ENCODE results near the gene RCOR1. TPM values are rescaled to one million over a fixed set of nuclear protein-coding genes. Genes with fewer than 3 reads are reported as not detected.

The RCOR1 gene
- total and polyA plus RNA-seq, 7 experiments from 2014 or later = 0.63 to 34.4 (median 19.6) TPM

DNA sequence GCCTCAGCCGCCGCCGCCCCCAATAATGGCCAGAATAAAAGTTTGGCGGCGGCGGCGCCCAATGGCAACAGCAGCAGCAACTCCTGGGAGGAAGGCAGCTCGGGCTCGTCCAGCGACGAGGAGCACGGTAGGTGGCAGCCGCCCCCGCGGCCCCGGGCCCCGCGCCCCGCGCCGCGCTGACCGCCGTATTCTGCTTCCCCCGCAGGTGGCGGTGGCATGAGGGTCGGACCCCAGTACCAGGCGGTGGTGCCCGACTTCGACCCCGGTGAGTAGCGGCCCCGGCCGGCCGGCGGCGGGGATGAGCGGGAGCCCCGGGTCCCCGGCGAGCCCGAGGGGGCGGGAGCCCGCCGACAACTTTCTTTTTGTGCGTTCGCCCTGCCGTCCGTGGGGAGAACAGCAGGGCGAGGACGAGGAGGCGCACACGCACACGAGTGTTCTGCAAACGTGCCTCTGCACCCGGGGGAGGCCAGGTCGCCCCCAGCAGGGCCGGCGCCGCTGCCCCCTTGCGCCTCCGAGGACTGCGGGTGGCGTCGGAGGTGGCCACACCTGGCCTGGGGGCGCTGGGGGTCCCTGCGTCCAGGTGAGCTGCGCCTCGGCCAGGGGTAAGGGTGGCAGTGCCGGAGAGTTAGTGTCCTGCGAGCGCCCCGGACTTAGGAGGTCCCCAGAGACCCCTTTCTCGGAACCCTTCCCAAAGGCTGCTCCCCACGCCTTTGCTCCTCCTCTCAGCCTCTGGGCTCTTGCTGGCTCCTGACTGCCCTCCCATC, 794 bp downstream of the RCOR1 start:
- H3K36me3 Mint-ChIP-seq = no peaks in the 10 kb centered on the region
- Histone ChIP-seq H3K4me3 (ENCODE audit: low read length) (peak overlapping the region; percentile 43), H3K36me3 (ENCODE audit: control insufficient read depth in 2 of 3, insufficient read depth in 3 of 3, low read length in 3 of 3) (no peaks in the 10 kb centered on the region), H3K27me3 (ENCODE audit: control insufficient read depth in 2 of 2, insufficient read depth in 2 of 2, low read length in 2 of 2) (no peaks in the 10 kb centered on the region), H3K4me1 (ENCODE audit: control insufficient read depth in 2 of 2, insufficient read depth in 2 of 2, low read length in 2 of 2) (peaks cover 10 to 12% of the 10 kb centered on the region in 2 donors), H3K27ac (ENCODE audit: low read depth, low read length) (peak overlapping the region; percentile 89), H3K9me3 (ENCODE audit: control insufficient read depth in 2 of 3, low read length in 3 of 3) (no peaks in the 10 kb centered on the region)
- peak overlapping the region; percentile 74 to 95 (median 84) for H3K4me3 Mint-ChIP-seq
- intact Hi-C loops (cut with micrococcal nuclease) = loop anchor here (1.0 to 10.0 kb wide), 10 partner anchors 24 to 794 kb away; partner anchors contain the start of genes MARK3 (in 2 of the 2), EIF5 (in 1 of the 2), EXOC3L4 (in 1 of the 2) and HSP90AA1 (in 1 of the 2)
- H3K4me1 Mint-ChIP-seq = peaks cover 15 to 34% (median 24%) of the 10 kb centered on the region in 7 donors
- no peaks in the 10 kb centered on the region for H3K9me3 Mint-ChIP-seq
- peak overlapping the region; percentile 43 to 93 (median 84) for H3K27ac Mint-ChIP-seq
- peaks cover 0 to 15% (median 0%) of the 10 kb centered on the region in 5 donors for H3K27me3 Mint-ChIP-seq
- ChIA-PET POLR2A (no interaction called here), CTCF (interaction anchor here (1.5 kb wide), 1 partner anchor 73 kb away, joined by 3 read pairs; no protein-coding TSS in a partner anchor)
- DNase-seq (peak; percentile 52 to 73 (median 68)), ATAC-seq (peak; percentile 18)

DNA sequence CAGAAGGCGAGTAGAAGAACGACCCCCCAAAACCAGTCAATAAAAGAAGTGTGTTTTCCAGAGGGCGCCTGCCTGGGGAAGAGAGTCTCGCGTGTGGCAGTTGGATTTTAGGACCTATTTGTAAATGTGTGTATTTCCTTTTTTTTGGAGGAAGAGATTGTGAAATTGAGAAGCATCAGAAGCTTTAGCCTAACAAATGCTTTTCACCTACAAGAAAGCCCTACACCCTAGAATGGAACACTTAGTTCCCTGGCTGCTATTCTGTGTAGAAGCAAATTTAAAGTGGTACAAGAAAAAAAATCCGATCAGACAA, 1.3 kb downstream of the RCOR1 start:
- no peak for DNase-seq
- intact Hi-C loops (cut with micrococcal nuclease) = loop anchor here (1.0 to 10.0 kb wide), 12 partner anchors 25 to 794 kb away; partner anchors contain the start of genes MARK3 (in 2 of the 2), TRAF3 (in 2 of the 2), EIF5 (in 1 of the 2) and EXOC3L4 (in 1 of the 2)
- Mint-ChIP-seq H3K27ac (peak overlapping the region; percentile 43 to 93 (median 84)), H3K27me3 (peaks cover 0 to 14% (median 0%) of the 10 kb centered on the region in 5 donors), H3K9me3 (no peaks in the 10 kb centered on the region), H3K4me1 (peaks cover 15 to 34% (median 26%) of the 10 kb centered on the region in 7 donors), H3K36me3 (peaks cover 0 to under 1% (median 0%) of the 10 kb centered on the region in 5 donors), H3K4me3 (peak overlapping the region; percentile 74 to 95 (median 84))
- ATAC-seq = no peak
- peak overlapping the region; percentile 43 for H3K4me3 ChIP-seq (ENCODE audit: low read length)
- H3K9me3 ChIP-seq (ENCODE audit: control insufficient read depth in 2 of 3, low read length in 3 of 3) = no peaks in the 10 kb centered on the region
- H3K36me3 ChIP-seq (ENCODE audit: control insufficient read depth in 2 of 3, insufficient read depth in 3 of 3, low read length in 3 of 3) = no peaks in the 10 kb centered on the region
- H3K27me3 ChIP-seq (ENCODE audit: control insufficient read depth in 2 of 2, insufficient read depth in 2 of 2, low read length in 2 of 2) = no peaks in the 10 kb centered on the region
- POLR2A ChIA-PET = interaction anchor here (0.7 to 0.8 kb wide), 3 partner anchors 8 to 77 kb away, joined by 4 to 5 read pairs (median 5); no protein-coding TSS in a partner anchor
- CTCF ChIA-PET = interaction anchor here (0.7 to 1.5 kb wide), 7 partner anchors 31 to 455 kb away, joined by 3 to 5 read pairs (median 3); no protein-coding TSS in a partner anchor
- H3K4me1 ChIP-seq (ENCODE audit: control insufficient read depth in 2 of 2, insufficient read depth in 2 of 2, low read length in 2 of 2) = peaks cover 10 to 12% of the 10 kb centered on the region in 2 donors
- peak overlapping the region; percentile 89 for H3K27ac ChIP-seq (ENCODE audit: low read depth, low read length)

DNA sequence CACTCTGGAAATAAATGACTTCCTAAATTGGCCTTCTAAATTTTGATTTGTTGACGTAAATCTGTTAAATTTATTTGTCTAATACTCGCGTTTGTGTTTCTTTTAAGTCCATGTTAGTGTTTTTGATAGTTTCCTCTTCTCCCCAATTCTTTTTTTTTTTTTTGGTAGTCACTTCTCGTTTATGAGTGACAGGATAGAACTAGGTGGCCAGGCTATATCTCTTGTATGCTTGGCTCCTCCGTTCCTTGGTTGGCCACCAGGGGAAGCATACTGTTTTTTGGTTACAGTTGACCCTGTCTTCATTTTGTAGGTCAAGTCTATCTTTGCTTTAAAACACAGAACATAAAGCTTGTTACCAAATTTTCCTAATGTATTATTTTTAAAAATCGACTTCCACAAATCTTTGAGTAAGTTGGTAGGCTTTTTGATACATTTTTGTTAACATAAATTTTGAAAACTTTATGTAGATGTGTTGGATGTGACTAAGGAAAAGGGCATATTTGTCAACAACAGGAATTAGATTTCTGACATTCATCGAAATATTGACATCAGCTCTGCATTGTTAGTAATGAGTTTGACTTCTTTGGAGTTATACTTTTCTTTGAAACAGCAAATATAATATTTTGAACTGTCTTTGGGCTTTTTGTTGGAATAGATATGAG, 2.2 kb downstream of the RCOR1 start:
- no peaks in the 10 kb centered on the region for H3K27me3 ChIP-seq (ENCODE audit: control insufficient read depth in 2 of 2, insufficient read depth in 2 of 2, low read length in 2 of 2)
- Mint-ChIP-seq H3K9me3 (no peaks in the 10 kb centered on the region), H3K27ac (peak overlapping the region; percentile 1 to 93 (median 84)), H3K4me3 (peak overlapping the region; percentile 74 to 95 (median 84)), H3K36me3 (peaks cover 0 to 4% (median 0%) of the 10 kb centered on the region in 5 donors), H3K4me1 (peaks cover 15 to 42% (median 35%) of the 10 kb centered on the region in 7 donors), H3K27me3 (peaks cover 0 to 7% (median 0%) of the 10 kb centered on the region in 5 donors)
- ATAC-seq (no peak), DNase-seq (peak in 7 of 9 donors; percentile 28 to 48 (median 34))
- POLR2A ChIA-PET = interaction anchor here (0.5 to 1.2 kb wide), 5 partner anchors 9 to 832 kb away, joined by 3 to 6 read pairs (median 5); no protein-coding TSS in a partner anchor
- H3K4me3 ChIP-seq (ENCODE audit: low read length) = peak overlapping the region; percentile 14
- CTCF ChIA-PET = interaction anchor here (0.7 to 1.5 kb wide), 10 partner anchors 10 to 456 kb away, joined by 3 to 6 read pairs (median 4); no protein-coding TSS in a partner anchor
- intact Hi-C loops (cut with micrococcal nuclease) = loop anchor here (1.0 to 10.0 kb wide), 9 partner anchors 70 to 793 kb away; partner anchors contain the start of genes MARK3 (in 2 of the 2), EIF5 (in 1 of the 2), EXOC3L4 (in 1 of the 2) and TRAF3 (in 1 of the 2)
- H3K36me3 ChIP-seq (ENCODE audit: control insufficient read depth in 2 of 3, insufficient read depth in 3 of 3, low read length in 3 of 3) = no peaks in the 10 kb centered on the region
- H3K4me1 ChIP-seq (ENCODE audit: control insufficient read depth in 2 of 2, insufficient read depth in 2 of 2, low read length in 2 of 2) = peaks cover 10 to 12% of the 10 kb centered on the region in 2 donors
- no peak overlapping the region for H3K27ac ChIP-seq (ENCODE audit: low read depth, low read length)
- no peaks in the 10 kb centered on the region for H3K9me3 ChIP-seq (ENCODE audit: control insufficient read depth in 2 of 3, low read length in 3 of 3)

DNA sequence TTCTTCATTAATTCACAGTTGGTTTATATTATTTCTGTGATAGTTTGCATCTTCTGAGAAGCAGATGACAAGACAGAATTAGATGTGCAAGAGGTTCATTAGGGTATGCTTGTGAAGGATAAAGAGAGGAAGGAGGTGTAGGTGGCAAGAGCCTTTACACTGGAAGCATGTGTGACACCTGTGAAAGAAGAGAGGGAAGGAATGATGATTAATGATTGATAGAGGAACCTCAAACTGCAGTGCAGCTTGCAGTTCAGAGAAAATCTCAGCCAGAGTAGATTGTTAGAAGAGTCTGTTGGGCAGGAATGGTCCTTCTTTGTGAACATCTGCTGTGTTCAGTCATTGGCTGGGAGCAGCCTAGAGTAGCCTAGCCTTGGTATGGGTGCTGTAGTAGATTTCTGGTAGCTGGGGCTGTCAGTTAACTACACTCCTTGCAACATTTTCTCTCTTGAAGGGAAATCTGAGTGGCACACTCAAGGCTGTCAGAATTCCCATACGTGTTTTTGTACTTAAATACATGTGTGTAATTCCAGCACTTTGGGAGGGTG, 9.0 kb downstream of the RCOR1 start:
- ChIA-PET CTCF (no interaction called here), POLR2A (interaction anchor here (0.9 kb wide), 1 partner anchor 116 kb away, joined by 3 read pairs; no protein-coding TSS in a partner anchor)
- H3K9me3 Mint-ChIP-seq = no peaks in the 10 kb centered on the region

DNA sequence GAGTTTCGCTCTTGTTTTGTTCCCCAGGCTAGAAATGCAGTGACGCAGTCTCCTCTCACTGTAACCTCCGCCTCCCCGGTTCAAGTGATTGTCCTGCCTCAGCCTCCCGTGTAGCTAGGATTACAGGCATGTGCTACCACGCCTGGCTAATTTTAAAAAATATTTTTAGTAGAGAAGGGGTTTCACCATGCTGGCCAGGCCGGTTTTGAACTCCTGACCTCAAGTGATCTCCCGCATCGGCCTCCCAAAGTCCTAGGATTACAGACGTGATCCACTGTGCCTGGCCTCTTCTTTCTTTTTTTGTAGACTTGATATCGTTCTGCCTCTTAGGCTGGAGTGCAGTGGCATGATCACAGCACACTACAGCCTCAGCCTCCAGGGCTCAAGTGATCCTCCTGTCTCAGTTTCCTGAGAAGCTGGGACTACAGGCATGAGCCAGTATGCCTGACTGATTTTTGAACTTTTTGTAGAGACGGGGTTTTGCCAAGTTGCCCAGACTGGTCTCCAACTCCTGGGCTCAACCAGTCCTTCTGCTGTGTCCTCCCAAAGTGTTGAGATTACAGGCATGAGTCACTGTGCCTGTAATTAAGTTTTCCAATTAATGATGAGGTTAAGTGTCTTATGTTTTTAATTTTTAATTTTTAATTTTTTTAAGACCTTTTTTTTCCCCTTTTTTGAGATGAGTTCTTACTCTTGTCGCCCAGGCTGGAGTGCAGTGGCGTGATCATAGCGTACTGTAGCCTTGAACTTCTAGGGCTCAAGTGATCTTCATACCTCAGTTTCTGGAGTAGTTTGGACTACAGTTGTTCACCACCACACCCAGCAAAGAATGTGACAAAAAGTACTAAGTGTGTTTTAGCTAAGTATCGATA, 10.2 kb downstream of the RCOR1 start:
- Mint-ChIP-seq H3K9me3 (no peaks in the 10 kb centered on the region), H3K36me3 (peaks cover 4 to 15% (median 5%) of the 10 kb centered on the region in 5 donors), H3K27ac (peak overlapping the region in 3 of 9 donors; percentile 28 to 41 (median 40)), H3K27me3 (no peaks in the 10 kb centered on the region), H3K4me1 (peaks cover 32 to 68% (median 53%) of the 10 kb centered on the region in 7 donors), H3K4me3 (peak overlapping the region in 3 of 10 donors; percentile 42 to 60 (median 56))
- DNase-seq = no peak
- POLR2A ChIA-PET = no interaction called here
- no peaks in the 10 kb centered on the region for H3K36me3 ChIP-seq (ENCODE audit: control insufficient read depth in 2 of 3, insufficient read depth in 3 of 3, low read length in 3 of 3)
- H3K27ac ChIP-seq (ENCODE audit: low read depth, low read length) = no peak overlapping the region
- H3K9me3 ChIP-seq (ENCODE audit: control insufficient read depth in 2 of 3, low read length in 3 of 3) = no peaks in the 10 kb centered on the region
- H3K27me3 ChIP-seq (ENCODE audit: control insufficient read depth in 2 of 2, insufficient read depth in 2 of 2, low read length in 2 of 2) = no peaks in the 10 kb centered on the region
- CTCF ChIA-PET = no interaction called here
- no peaks in the 10 kb centered on the region for H3K4me1 ChIP-seq (ENCODE audit: control insufficient read depth in 2 of 2, insufficient read depth in 2 of 2, low read length in 2 of 2)
- intact Hi-C loops (cut with micrococcal nuclease) = no loop called here
- no peak overlapping the region for H3K4me3 ChIP-seq (ENCODE audit: low read length)
- no peak for ATAC-seq

More for the DNA sequence above, 9.0 kb downstream of the RCOR1 start:
- H3K9me3 ChIP-seq (ENCODE audit: control insufficient read depth in 2 of 3, low read length in 3 of 3) = no peaks in the 10 kb centered on the region
- no peaks in the 10 kb centered on the region for H3K27me3 Mint-ChIP-seq
- H3K4me1 ChIP-seq (ENCODE audit: control insufficient read depth in 2 of 2, insufficient read depth in 2 of 2, low read length in 2 of 2) = no peaks in the 10 kb centered on the region
- peak overlapping the region in 1 of 9 donors; percentile 14 for H3K27ac Mint-ChIP-seq
- H3K27ac ChIP-seq (ENCODE audit: low read depth, low read length) = no peak overlapping the region
- peaks cover 4 to 15% (median 5%) of the 10 kb centered on the region in 5 donors for H3K36me3 Mint-ChIP-seq
- H3K4me3 Mint-ChIP-seq = peak overlapping the region in 2 of 10 donors; percentile 4 to 34
- intact Hi-C loops (cut with micrococcal nuclease) = no loop called here
- H3K27me3 ChIP-seq (ENCODE audit: control insufficient read depth in 2 of 2, insufficient read depth in 2 of 2, low read length in 2 of 2) = no peaks in the 10 kb centered on the region
- no peak for DNase-seq
- no peaks in the 10 kb centered on the region for H3K36me3 ChIP-seq (ENCODE audit: control insufficient read depth in 2 of 3, insufficient read depth in 3 of 3, low read length in 3 of 3)
- ATAC-seq = no peak
- H3K4me1 Mint-ChIP-seq = peaks cover 28 to 60% (median 52%) of the 10 kb centered on the region in 7 donors
- no peak overlapping the region for H3K4me3 ChIP-seq (ENCODE audit: low read length)

All from naive thymus-derived CD4-positive, alpha-beta T cell (primary cell).